Natural killer cell (primary cell): ENCODE measurements around the gene NR2F2. TPM values are rescaled to one million over a fixed set of nuclear protein-coding genes. Genes with fewer than 3 reads are reported as not detected.

Experiments used
- ATAC-seq, 3 donors: fragments of 150-1000 bp in 2 of 3; fragments of 200-7000 bp in 1 of 3; cut with Tn5 transposase; 1 replicate in 1 of 3; 2 replicates in 2 of 3; pipeline ENCODE4 v1.10.0; 2021; ENCODE audit warnings: mild to moderate bottlenecking in 2 of 3, moderate library complexity in 2 of 3
- DNase-seq, 2 donors: peaks; one replicate each; pipeline versions ENCODE4 v3.0.0 to v3.0.0-alpha.2; 2013 to 2021; ENCODE audit warnings: mixed read lengths in 1 of 2
- H3K27ac ChIP-seq: one replicate; pipeline ENCODE4 v1.5.1; 2013; ENCODE audit warnings: mild to moderate bottlenecking, low read length
- H3K27me3 ChIP-seq: one replicate; pipeline ENCODE4 v1.6.1; 2013; ENCODE audit warnings: low read length; ENCODE audit not compliant: control insufficient read depth, insufficient read depth
- H3K36me3 ChIP-seq: one replicate; pipeline ENCODE4 v1.6.1; 2013; ENCODE audit warnings: low read length; ENCODE audit not compliant: control insufficient read depth, insufficient read depth
- H3K4me1 ChIP-seq: one replicate; pipeline ENCODE4 v1.6.1; 2013; ENCODE audit warnings: low read length; ENCODE audit not compliant: control insufficient read depth, insufficient read depth
- H3K4me3 ChIP-seq: one replicate; pipeline ENCODE4 v1.5.1; 2013; ENCODE audit warnings: low read length
- H3K9me3 ChIP-seq: one replicate; pipeline ENCODE4 v1.6.1; 2013; ENCODE audit warnings: low read length; ENCODE audit not compliant: control insufficient read depth, insufficient read depth
- H3K27ac Mint-ChIP-seq, 2 donors: one replicate each; pipeline ENCODE4 v1.8.0; 2022; ENCODE audit warnings: mild to moderate bottlenecking in 2 of 2, mixed read lengths in 2 of 2, moderate library complexity in 1 of 2
- H3K27me3 Mint-ChIP-seq, 2 donors: one replicate each; pipeline ENCODE4 v1.8.0; 2022; ENCODE audit warnings: low read depth in 2 of 2, mixed read lengths in 2 of 2
- H3K36me3 Mint-ChIP-seq: one replicate; pipeline ENCODE4 v1.8.0; 2022; ENCODE audit warnings: mixed read lengths
- H3K4me1 Mint-ChIP-seq, 2 donors: one replicate each; pipeline ENCODE4 v1.8.0; 2022; ENCODE audit warnings: mixed read lengths in 2 of 2
- H3K4me3 Mint-ChIP-seq: one replicate; pipeline ENCODE4 v1.8.0; 2022; ENCODE audit warnings: mild to moderate bottlenecking, moderate library complexity, mixed read lengths
- H3K9me3 Mint-ChIP-seq, 2 donors: one replicate each; pipeline ENCODE4 v1.8.0; 2022; ENCODE audit warnings: mixed read lengths in 2 of 2
- CTCF ChIP-seq: fragments of 200-600 bp; IDR thresholded peaks from one replicate; pipeline ENCODE4 v1.8.0; 2022; ENCODE audit warnings: antibody characterized with exemption
- WGBS: methylation state at CpG from one replicate; pipeline ENCODE4 v1.1.7; 2013; ENCODE audit warnings: missing lambda C conversion rate; ENCODE audit not compliant: insufficient coverage; 5-methylcytosine and 5-hydroxymethylcytosine counted together
- intact Hi-C: fragments of 100-400 bp; cut with micrococcal nuclease; formaldehyde crosslinking; loops from one replicate; pipeline ENCODE4 v1.14.2; 2022
- total RNA-seq, 4 donors: library from RNA; stranded (reverse); fragments of 120-200 nt in 1 of 4; gene quantifications; one replicate each; pipeline versions ENCODE4 v1.2.3 to v1.2.4, GENCODE V29; 2013 to 2022

NR2F2 gene
- total RNA-seq, 3 donors from 2014 or later (not counting 1 experiment from before 2014, with no cell fraction given): not detected

GRCh38 chr15:96339619-96340347, 9.3 kb downstream of the NR2F2 start:
- no peaks in the 10 kb centered on the region for H3K4me1 Mint-ChIP-seq
- intact Hi-C loops: no loop called here
- H3K4me3 Mint-ChIP-seq: no peak overlapping the region

GRCh38 chr15:96340348-96340597, 9.8 kb downstream of the NR2F2 start:
- H3K4me1 Mint-ChIP-seq: peaks cover 2% of the 10 kb centered on the region in 2 donors
- Histone ChIP-seq H3K27ac (no peak overlapping the region), H3K9me3 (peaks cover 5% of the 10 kb centered on the region), H3K36me3 (no peaks in the 10 kb centered on the region), H3K4me3 (no peak overlapping the region), H3K27me3 (peaks cover 81% of the 10 kb centered on the region), H3K4me1 (peaks cover 11% of the 10 kb centered on the region)
- TF ChIP-seq CTCF: no peak
- ATAC-seq: no peak
- 6% methylated on average over 9 of the region's 11 CpGs for WGBS
- DNase-seq: no peak
- H3K36me3 Mint-ChIP-seq: peaks cover 16% of the 10 kb centered on the region
- peaks cover 72 to 91% of the 10 kb centered on the region in 2 donors for H3K27me3 Mint-ChIP-seq
- H3K4me3 Mint-ChIP-seq: no peak overlapping the region
- intact Hi-C loops: no loop called here
- peaks cover 0 to 3% of the 10 kb centered on the region in 2 donors for H3K9me3 Mint-ChIP-seq
- no peak overlapping the region for H3K27ac Mint-ChIP-seq

More at GRCh38 chr15:96339619-96340347, 9.3 kb downstream of the NR2F2 start:
- H3K9me3 ChIP-seq: peaks cover 5% of the 10 kb centered on the region
- H3K27me3 ChIP-seq: peaks cover 82% of the 10 kb centered on the region
- H3K36me3 ChIP-seq: no peaks in the 10 kb centered on the region
- no peak overlapping the region for H3K27ac ChIP-seq
- WGBS: 22% methylated on average over 4 of the region's 8 CpGs
- peaks cover 11% of the 10 kb centered on the region for H3K4me1 ChIP-seq
- no peak overlapping the region for H3K4me3 ChIP-seq
- DNase-seq: no peak
- Mint-ChIP-seq H3K27ac (no peak overlapping the region), H3K27me3 (peaks cover 70 to 90% of the 10 kb centered on the region in 2 donors), H3K36me3 (peaks cover 16% of the 10 kb centered on the region), H3K9me3 (peaks cover 0 to 3% of the 10 kb centered on the region in 2 donors)
- no peak for TF ChIP-seq CTCF
- ATAC-seq: no peak

GRCh38 chr15:96340598-96341512, 10.4 kb downstream of the NR2F2 start:
- intact Hi-C loops: no loop called here
- WGBS: 6% methylated on average over 58 of the region's 63 CpGs
- Mint-ChIP-seq H3K9me3 (peaks cover 0 to 2% of the 10 kb centered on the region in 2 donors), H3K27ac (no peak overlapping the region), H3K4me3 (peak overlapping the region; percentile 4), H3K27me3 (peaks cover 76 to 92% of the 10 kb centered on the region in 2 donors), H3K36me3 (peaks cover 15% of the 10 kb centered on the region), H3K4me1 (peaks cover 7% of the 10 kb centered on the region in 2 donors)
- Histone ChIP-seq H3K4me3 (no peak overlapping the region), H3K9me3 (peaks cover 5% of the 10 kb centered on the region), H3K36me3 (no peaks in the 10 kb centered on the region), H3K27me3 (peaks cover 80% of the 10 kb centered on the region), H3K27ac (no peak overlapping the region), H3K4me1 (peaks cover 11% of the 10 kb centered on the region)
- DNase-seq (no peak), ATAC-seq (no peak)
- no peak for TF ChIP-seq CTCF
